GM19238 (cell line): Measurements from ENCODE around the gene SYT2.
"Not testable (repeated sequence)": the region's sequence is repeated elsewhere in the genome, so short reads cannot be mapped to it uniquely, and the experiment has no call there.

ENCODE experiments used
- DNase-seq: peaks from one replicate; pipeline ENCODE4 v3.0.0; 2011; ENCODE audit warnings: low spot score; ENCODE audit not compliant: insufficient read length

The SYT2 gene

DNA sequence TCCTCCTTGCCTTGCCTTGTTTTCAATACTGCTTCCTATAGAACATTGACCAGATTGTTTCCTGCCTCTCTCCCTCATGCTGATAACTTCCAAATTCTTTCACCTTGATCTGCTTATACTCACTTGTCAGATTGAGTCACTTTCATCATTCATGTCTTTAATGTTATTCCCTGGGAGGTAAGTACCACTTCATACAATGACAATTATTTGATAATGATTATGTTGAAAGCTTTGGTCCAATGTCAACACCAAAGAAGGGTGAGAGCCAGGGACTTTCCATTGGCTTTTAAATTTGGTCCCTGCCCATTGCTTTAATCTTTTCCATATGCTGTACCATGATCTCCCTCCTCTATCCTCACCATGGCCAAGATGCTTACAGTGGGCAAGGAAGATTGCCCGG, 137.4 kb downstream of the SYT2 start:
- no peak for DNase-seq

DNA sequence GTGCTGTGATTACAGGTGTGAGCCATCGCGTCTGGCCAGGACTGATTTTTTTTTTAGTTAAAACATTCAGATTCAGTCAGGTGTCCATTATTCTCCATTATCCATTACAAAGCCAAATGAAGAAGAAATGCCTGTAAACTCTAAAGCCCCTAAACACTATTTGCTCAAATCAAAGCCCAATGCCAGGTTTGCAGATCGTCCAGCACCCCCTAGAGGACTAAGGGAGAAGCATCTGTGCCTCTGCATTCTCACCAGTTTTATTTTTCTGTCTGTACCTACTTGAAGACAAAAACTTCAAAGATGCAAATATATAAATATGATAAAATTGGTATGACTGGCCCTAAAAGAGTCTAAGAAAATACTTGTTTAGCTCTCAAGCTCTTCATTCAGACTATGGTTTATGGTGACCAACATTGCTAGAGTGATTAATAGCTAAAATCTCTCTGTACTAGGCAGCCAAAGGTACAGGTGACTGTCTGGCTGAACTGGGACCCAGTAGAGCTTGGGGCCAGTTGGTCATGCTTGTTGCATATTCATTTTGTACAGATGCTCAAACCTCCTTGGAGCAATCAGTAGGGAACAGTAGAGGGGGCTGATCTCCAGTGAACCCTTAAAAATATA, 138.4 kb downstream of the SYT2 start:
- DNase-seq: no peak

DNA sequence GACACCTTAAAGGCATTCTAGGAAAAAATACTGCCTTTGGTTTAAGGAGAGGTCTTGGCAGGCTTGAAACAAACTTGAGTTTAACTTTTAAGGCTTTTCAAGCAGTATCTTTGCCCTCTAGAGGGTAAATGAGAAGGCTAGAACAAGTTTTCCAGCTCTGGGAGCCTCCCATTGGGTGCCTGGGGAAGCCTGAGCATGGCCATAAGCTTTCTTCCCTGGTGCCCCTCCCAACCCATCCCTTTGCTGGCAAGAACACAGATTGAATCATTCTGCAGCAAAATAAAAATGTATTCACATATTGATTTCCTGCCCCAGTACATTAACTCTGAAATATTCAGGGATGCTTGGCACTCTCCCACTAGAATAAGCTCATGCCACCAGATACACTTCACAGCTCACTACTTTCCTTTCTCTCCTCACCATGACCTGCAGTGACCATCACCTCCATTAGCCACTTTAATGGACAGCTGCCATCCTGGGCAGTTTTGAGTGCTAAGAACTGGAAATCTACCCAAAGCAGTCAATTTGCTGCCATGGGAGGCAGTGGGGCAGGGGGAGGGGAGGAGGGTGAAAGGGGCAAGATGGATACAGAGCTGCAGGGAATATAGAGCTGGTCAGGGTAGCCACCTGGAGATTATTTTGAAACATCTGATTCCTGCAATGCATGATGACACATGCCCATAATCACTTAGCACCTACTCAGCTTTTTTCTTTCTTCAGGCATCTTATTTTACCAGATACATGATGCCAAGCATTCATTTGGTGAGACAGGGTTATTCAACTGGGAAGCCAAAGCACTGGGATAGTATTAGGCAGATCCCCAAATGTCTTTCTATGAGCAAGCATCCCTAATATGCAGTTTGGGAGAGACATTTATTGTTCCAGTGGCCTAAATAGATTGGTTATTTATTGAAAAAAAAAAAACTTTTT, 140.6 kb downstream of the SYT2 start:
- DNase-seq: no peak

DNA sequence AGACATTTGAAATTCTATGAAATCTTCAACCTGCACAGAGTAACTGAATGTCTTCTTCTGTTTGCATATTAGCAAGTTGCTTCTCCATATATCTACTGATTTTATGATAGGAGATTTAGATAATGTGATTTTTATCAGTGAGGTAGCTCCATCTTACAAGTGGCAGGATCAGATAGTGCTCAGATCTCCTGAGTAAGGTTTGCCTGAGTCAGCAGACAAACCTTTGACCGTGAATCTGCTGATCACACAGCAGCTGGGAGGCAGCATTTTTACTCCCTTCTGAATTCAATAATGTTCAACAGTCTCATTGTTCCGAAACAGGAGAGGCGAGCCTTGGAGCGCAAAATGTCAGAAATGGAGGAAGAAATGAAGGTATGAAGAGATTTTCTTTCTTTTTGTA, 141.4 kb downstream of the SYT2 start:
- no peak for DNase-seq

DNA sequence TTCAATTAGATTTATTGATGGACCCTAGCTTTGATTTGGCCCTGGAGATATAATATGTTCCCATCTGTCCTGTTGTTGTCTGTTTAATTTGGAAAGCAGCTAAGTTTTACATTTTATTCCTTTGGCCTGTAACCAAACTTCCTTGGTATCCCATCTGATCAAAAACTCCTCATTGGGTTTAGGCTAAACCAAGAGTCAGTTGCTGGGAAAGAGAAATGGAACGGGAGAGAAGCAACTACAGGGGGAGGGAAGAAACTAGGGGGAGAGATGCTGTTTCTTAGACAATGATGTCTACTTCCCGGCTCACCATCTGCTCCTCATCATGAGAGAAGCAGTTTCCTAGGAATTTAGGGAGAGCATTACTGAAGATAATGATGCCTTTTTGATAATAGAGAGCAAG, 141.8 kb downstream of the SYT2 start:
- no peak for DNase-seq

DNA sequence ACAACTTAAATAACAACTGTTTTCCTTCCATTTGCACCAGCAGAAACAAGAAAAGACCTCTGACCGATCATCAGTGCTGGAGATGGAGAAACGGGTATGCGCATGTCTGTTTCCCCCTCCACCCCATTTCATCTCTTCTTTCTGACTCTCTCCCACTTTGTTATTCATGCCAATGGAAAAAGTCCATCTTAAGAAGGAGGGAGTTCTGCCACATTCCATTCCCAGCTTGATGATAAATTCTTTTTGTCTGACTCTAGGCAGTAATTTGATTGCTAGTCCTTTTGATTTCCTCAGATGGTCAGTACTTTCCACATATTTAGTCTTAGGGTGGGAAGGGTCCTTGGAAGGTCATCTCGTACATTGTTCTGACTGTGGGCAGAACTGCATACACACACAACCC, 142.5 kb downstream of the SYT2 start:
- no peak for DNase-seq

DNA sequence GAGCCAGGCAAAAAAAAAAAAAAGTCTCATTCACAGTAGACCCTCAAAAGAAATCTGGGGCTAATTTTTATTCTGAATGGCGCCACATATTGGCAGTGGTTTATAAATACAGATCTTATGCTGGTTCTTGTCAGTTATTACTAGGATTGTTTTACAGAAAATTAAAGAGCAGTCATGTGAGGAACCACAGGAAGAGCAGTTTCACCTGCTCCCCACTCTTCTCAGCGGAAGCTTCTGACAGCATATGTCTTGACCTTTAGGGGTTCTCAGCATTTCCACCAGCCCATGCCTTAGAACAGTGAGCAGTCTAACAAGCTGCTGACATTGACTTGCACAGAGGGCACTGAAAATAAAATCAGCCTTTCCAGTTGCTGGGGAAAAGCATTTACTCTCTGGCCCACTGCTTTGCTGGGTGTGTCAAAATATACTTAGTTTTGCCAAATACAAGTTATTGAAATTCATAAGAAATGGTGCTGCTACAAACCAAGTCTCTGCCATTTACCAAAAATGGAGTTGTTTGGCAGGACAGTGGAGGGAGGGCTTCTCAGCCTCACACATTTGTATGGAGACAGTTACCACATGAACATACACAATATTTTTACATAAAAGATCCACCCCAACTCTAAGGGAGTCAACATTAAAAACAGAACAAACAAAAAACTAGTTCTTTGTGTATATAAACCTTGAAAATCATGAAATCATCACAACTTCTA, 144.2 kb downstream of the SYT2 start:
- DNase-seq: peak; percentile 40

DNA sequence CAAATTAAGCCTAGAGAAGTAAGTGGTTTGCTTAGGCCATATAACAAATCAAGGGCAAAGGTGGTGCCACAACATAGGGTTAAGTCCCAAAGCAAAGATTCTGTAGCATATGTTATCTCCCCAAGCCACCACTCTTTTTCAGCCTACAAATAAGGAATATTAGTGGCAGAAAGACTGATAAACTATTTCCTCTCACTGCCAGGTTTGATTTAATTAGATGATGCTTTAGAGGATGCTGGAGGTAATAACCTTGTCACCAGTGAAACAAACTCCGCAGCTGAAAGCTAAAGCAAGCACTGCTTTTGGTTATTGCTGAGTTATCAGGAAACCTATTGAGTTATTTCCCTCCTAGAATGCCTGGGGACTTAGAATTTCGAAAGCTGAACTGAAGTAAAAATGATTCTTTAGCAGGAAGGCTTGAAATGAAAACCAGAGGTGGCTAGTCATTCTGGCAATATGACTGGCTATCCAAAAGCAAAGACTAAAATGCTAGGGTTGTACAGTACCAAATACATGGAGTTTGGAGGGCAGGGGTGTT, 145.2 kb downstream of the SYT2 start:
- no peak for DNase-seq

DNA sequence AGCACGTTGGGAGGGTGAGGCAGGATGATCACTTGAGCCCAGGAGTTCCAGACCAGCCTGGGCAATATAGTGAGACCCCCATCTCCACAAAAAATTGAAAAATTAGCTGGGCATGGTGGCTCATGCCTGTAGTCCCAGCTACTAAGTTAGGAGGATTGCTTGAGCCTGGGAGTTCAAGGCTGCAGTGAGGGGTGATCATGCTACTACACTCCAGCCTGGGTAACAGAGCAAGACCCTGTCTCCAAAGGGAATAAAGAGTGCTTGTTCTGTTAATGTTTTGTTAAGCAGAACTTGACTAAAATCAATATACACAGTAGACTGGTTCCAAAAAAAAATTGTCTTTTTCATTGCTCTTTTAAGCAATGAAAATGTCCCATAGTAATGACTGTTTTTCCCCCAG, 146.4 kb downstream of the SYT2 start:
- no peak for DNase-seq

DNA sequence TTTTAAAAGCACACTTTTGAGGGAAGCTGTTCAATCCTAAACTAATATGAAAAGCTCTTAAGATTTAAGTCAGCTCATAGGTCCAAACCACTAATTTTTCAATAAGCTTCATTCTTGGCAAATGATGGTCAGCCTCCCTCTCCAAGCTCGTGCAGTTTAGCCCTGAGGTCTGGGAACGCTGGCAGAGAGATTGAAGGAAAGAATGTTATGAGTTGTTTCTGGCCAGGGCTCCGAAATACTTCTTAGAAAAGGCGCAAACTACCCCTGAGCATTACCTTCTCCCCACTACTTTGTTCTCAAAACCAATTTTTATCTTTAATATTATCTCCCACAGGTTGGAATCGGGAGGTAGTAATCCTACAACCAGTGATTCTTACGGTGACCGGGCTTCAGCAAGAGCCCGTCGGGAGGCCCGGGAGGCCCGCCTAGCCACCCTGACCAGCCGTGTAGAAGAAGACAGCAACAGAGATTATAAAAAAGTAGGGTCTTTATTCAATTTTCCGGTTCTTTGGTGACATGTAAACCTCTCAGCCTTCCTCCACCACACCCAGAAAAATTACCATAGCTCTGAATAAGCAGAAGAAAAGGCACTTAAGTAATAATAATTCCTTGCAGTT, 147.7 kb downstream of the SYT2 start:
- no peak for DNase-seq

DNA sequence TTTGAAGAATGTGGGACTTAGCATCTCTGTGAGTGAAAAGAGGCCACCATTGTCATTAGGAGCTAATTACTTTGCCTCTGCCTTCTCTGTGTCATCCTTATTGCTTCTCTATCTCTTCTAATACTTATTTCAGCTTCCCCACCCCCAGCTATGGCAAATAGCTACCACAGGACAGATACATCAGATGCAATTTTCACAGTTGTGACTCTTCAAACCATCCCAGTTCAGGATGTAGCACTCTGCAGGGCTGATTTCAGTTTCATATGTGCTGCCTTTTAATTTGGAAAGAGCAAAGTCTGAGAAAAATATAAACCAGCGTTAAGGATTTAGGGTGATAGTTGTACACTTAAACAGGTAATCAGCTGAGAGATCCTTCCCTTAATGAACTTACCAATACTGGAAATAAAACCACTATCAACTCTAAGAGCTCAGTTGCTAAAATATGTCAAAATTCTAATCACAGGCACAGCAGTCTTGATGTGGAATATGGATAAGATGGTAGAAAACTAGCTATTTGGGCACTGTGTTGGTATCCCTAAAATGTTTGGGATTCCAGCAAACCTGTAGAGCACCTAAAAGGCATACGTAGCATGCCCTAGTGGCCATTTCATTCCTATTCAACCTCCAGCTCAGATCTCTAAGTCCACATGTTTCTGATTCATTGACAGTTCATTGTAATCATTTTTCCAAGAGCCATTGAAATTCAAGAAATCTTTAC, 148.4 kb downstream of the SYT2 start:
- no peak for DNase-seq

DNA sequence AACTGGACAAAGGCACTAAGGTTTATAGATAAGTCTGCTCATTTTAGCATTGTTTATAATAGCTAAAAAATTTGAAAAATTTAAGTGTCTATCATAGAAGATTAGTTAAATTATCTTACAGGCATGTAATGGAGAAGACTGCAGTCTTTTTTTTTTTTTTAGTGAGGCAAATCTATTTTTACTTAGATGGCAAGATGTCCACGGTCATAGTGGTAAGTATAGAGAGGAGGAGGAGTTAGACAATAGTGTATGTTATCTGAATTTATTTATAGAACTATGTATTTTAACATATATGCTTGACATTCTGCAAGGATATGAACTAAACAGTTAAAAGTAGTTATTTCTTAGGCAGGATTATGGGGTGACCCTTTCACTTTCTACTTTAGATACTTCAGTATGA, 149.0 kb downstream of the SYT2 start:
- DNase-seq: no peak

DNA sequence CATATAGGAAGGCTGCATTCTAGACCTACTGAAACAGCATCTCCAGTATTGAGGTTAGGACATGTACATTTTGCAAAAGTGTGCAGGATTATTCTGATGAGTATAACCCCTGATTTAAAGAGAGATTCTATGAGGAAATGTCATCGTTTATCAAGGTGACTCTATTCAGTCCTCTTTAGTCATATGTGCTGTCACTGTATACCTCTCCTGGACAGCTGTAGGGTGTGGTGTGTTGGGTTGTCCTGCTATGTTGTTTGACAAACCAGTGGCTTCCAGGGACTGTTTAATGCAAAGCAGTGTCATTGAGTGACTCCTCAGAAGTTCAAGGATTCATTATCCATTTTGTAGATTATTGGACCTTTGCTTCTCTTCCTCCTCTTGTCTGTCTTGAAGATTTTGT, 152.6 kb downstream of the SYT2 start:
- DNase-seq: not testable (repeated sequence)

DNA sequence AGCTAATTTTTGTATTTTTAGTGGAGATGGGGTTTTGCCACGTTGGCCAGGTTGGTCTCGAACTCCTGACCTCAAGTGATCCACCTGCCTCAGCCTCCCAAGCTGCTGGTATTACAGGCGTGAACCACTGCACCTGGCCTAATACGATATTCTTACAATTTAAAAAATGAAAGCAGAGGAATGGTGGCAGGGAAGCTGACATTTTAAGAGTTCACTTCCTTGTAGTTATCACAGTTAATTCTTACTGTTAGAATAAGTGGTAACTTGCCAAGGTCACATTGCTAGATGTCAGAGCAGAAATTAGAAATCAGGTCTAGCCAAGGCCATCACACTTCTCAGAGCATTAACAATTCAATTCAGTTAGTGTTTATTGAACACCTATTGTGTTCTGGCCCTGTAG, 154.2 kb downstream of the SYT2 start:
- not testable (repeated sequence) for DNase-seq

DNA sequence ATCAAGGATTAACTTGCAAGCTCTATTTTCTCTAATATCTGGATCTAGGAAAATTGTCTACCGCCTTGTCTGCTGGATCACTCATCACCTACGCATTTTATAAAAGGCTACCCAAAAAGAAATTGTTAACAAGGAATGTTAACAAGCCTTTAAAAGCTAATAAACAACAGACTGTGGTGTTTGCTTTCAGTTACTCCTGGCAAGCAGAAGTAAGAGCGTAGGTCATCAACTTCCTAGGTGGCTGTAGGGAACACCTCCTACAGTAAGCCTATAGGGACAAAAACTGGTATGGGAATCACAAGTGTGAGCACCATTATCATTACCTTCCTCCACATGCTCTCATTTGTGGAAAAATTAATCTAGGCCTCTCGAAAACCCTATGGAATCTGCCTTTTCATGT, 155.6 kb downstream of the SYT2 start:
- DNase-seq: not testable (repeated sequence)

DNA sequence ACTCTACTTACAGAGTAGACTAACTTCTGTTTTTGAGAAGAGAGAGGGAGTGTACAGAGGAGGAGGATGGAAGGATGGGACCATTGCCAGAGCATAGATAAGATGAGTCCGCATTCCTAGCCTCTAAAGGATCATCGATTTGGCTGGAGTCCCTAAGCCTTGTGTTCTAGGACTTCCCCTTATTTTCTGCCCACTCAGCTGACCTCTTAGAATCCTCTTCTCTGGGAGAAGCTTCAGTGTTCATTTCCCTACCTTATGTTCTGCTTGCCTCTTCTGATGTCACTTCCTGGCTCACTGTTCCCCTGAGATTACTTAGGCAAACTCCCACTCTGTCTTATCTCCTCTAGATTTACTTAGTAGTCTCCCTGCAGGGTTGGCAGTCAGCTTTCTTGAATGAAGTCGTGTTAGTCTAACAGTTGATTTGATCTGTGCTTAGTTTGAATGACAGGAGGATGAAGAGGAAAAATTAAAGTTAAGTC, 156.7 kb downstream of the SYT2 start:
- no peak for DNase-seq

DNA sequence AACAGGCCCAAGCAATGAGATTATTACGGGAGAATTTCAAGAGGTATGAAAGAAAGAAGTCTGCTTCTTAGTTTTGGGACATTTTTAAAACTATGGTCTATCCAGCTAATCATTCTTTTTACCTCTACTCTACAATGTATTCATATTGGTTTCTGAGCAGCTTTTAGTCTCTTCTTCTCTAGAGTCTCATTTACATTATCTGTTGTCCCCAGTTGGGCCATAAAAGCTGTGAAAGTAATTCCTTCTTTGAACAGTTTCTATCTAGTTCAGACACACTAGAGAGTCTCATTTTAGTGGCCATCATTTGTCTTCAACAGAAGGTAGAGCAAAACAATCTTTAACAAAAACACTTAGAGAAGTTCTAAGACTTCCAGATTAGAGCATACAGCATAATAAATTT, 157.2 kb downstream of the SYT2 start:
- DNase-seq: not testable (repeated sequence)

DNA sequence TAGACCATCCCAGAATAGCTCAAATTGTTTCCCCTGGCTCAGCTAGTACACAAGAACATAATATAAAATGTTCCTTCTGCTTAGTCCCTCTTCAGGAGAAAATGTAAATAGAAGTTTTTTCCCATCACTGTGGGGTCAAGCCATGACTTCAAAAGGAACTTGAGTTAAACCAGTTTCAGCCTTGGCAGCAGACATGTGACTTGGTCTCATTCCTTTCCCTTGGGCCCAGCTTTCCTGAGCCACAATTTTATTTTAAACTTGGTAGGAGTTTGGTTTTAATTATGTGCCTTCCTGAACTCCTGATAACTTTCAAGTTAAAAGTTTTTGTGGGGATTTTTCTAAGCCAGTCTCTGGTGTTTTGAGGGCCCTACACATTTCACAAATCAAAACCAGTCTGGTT, 157.6 kb downstream of the SYT2 start:
- DNase-seq: not testable (repeated sequence)

DNA sequence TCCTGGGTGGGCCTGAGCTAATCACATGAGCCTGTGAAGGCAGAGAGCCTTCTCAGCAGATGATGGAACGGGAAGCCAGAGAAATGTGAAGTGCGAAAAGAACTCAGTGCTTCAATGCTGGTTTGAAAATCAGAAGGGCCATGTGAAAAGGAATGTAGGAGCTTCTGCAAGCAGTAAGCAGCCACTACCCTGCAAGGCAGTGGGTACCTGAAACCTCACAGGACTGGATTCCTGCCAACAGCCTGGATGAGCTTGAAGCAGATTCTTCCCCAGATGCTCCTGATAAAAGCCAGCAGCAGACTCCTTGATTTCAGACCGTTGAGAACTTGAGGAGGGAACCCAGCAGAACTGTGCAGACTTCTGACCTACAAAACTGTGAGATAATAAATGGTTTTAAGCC, 158.6 kb downstream of the SYT2 start:
- no peak for DNase-seq

DNA sequence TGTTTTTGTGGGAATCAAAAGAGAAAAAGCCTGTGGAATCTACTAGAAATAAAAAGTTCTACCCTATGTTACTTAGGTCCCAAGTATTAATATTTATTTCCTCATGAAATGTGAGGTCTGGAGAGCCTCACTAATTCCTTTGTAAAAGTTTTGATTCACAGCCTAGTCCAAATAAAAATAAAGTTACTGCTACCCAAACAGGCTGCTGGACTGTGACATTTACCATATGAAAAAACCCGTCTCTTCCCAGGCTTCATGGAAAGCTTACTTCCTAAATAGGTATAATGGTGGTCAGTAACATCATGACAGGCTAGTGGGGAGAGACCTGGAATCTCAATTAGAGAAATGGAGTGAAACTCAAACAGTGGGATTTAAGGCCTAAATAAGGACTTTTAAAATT, 160.2 kb downstream of the SYT2 start:
- not testable (repeated sequence) for DNase-seq

DNA sequence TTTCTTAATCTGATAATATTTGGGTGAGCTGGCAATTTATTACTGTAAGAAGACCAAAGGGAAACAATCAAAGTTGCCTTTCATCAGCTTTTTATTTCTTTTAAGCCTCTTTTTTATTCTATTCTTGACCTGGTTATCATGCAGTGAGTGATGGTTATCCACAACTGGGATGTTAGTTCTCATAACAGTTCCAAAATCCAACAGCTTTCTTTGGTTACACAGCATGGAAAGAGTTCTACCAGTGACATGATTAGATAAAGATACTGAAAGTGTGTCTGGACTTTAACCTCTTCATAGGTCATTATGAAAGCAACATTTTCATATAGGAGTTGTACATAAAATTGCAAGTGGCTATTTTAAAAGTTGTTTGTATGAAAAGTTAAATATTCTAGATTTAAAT, 163.0 kb downstream of the SYT2 start:
- no peak for DNase-seq
